ENCODE measurements around the gene LCE1A.

LCE1A gene

GRCh38 chr1:152806576-152806975 lies 20.7 kb upstream of the LCE1A start, which contains the start of gene LCE1C:
TSS of gene LCE1C (minus strand) at chr1:152806651. CDS start at chr1:152805478, 1,173 bp downstream.
- H3K27ac ChIP-seq: no peak within 1 kb of the TSS
- TF ChIP-seq CTCF (IDR thresholded peaks at IDR 0.05) (no peak), ZFX (IDR thresholded peaks at IDR 0.05; ENCODE audit: borderline replicate concordance) (no peak)

GRCh38 chr1:152811050-152811449 lies 16.2 kb upstream of the LCE1A start:
- H3K27ac ChIP-seq: no peak overlapping the region
- no peak for TF ChIP-seq ZFX (IDR thresholded peaks at IDR 0.05; ENCODE audit: borderline replicate concordance)
- TF ChIP-seq CTCF (IDR thresholded peaks at IDR 0.05): no peak

- TF ChIP-seq ZFX (IDR thresholded peaks at IDR 0.05; ENCODE audit: borderline replicate concordance) (no peak), CTCF (IDR thresholded peaks at IDR 0.05) (no peak)
- H3K27ac ChIP-seq: no peak within 1 kb of the TSS
These were observed 15.6 kb upstream of the LCE1A start, which contains the start of gene LCE1B for GRCh38 chr1:152811671-152812070. TSS of gene LCE1B (plus strand) at chr1:152811971. CDS start at chr1:152812447, 476 bp downstream.

- H3K27ac ChIP-seq: no peak overlapping the region
- TF ChIP-seq ZFX (IDR thresholded peaks at IDR 0.05; ENCODE audit: borderline replicate concordance) (no peak), CTCF (IDR thresholded peaks at IDR 0.05) (no peak)
These were observed 10.0 kb upstream of the LCE1A start for GRCh38 chr1:152817309-152817708.

GRCh38 chr1:152823294-152823693 lies 4.0 kb upstream of the LCE1A start:
- no peak for TF ChIP-seq CTCF (IDR thresholded peaks at IDR 0.05)
- TF ChIP-seq ZFX (IDR thresholded peaks at IDR 0.05; ENCODE audit: borderline replicate concordance): no peak

GRCh38 chr1:152824964-152825363 lies 2.3 kb upstream of the LCE1A start:
- TF ChIP-seq ZFX (IDR thresholded peaks at IDR 0.05; ENCODE audit: borderline replicate concordance) (no peak), CTCF (IDR thresholded peaks at IDR 0.05) (no peak)
- no peak overlapping the region for H3K27ac ChIP-seq

More at GRCh38 chr1:152823294-152823693, 4.0 kb upstream of the LCE1A start:
- H3K27ac ChIP-seq: no peak overlapping the region

GRCh38 chr1:152836870-152837269 lies 9.6 kb downstream of the LCE1A start:
- TF ChIP-seq CTCF (IDR thresholded peaks at IDR 0.05) (no peak), ZFX (IDR thresholded peaks at IDR 0.05; ENCODE audit: borderline replicate concordance) (no peak)
- no peak overlapping the region for H3K27ac ChIP-seq

All from 22Rv1 (cell line).